ENCODE results near the gene ANP32A. TPM values are rescaled to one million over a fixed set of nuclear protein-coding genes. Genes with fewer than 3 reads are reported as not detected.

Gene ANP32A
- total RNA-seq, 1 donor from 2014 or later = 129 TPM

DNA sequence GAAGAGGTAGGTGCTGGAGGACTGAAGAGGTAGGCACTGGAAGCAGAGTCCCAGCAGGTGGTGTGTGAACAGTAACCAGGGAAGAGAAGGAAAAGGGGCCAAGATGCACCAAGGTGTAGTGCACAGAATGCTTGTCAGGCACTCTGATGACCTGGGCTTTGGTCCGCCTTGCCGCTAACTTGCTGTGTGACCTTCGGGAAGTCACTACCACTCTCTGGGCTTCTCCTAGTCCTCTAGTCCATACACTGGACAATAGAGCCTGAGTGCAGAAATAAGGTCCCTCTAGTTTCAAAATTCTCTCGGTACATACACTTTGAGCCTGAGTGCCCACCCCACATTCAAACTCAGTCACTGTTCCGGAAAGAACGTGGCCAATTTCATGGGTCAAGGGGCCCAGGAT lies 24.1 kb downstream of the ANP32A start:
- H3K4me3 ChIP-seq = no peak overlapping the region
- H3K36me3 ChIP-seq = no peaks in the 10 kb centered on the region
- TF ChIP-seq, protein P1, sequence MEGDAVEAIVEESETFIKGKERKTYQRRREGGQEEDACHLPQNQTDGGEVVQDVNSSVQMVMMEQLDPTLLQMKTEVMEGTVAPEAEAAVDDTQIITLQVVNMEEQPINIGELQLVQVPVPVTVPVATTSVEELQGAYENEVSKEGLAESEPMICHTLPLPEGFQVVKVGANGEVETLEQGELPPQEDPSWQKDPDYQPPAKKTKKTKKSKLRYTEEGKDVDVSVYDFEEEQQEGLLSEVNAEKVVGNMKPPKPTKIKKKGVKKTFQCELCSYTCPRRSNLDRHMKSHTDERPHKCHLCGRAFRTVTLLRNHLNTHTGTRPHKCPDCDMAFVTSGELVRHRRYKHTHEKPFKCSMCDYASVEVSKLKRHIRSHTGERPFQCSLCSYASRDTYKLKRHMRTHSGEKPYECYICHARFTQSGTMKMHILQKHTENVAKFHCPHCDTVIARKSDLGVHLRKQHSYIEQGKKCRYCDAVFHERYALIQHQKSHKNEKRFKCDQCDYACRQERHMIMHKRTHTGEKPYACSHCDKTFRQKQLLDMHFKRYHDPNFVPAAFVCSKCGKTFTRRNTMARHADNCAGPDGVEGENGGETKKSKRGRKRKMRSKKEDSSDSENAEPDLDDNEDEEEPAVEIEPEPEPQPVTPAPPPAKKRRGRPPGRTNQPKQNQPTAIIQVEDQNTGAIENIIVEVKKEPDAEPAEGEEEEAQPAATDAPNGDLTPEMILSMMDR (IDR thresholded peaks at IDR 0.05) = no peak
- H3K27ac ChIP-seq = no peak overlapping the region
- H3K4me1 ChIP-seq = peaks cover 84% of the 10 kb centered on the region
- no peaks in the 10 kb centered on the region for H3K27me3 ChIP-seq (ENCODE audit: low read depth)
- intact Hi-C loops (cut with DNase I) = no loop called here
- DNase-seq (no peak), ATAC-seq (no peak)
- no peaks in the 10 kb centered on the region for H3K9me3 ChIP-seq

DNA sequence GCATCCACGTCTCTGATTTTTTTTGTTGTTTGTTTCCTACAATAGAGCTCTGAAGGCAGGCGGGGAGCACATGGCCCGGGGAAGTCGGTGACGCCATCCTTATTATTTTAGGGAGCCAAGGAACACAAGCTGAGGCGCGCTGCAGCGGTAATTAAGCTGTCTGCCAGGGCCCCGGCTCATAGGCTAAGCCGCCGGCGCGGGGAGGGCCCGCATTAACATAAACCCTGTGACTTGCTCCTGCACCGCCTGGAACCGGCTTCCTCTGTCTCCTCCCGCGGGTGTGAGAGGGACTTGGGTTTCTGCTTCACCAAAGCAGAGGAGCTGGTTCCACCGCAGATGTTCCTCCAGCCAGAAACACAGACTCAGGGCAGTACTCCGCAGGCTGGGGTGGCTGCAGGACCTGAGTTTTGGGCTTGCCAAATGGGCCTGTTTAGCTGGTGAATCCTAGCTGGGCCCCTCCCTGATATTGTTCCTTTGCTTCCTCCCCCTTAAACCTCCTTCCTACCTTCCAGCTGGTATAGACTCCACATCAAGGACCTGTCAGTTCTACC lies 25.3 kb downstream of the ANP32A start:
- Histone ChIP-seq H3K27ac (peak overlapping the region; percentile 76), H3K36me3 (no peaks in the 10 kb centered on the region), H3K4me3 (peak overlapping the region; percentile 12), H3K4me1 (peaks cover 89% of the 10 kb centered on the region), H3K9me3 (no peaks in the 10 kb centered on the region), H3K27me3 (ENCODE audit: low read depth) (no peaks in the 10 kb centered on the region)
- intact Hi-C loops (cut with DNase I) = no loop called here
- DNase-seq (peak; percentile 93), ATAC-seq (peak; percentile 91 to 92)
- TF ChIP-seq, protein P1 (IDR thresholded peaks at IDR 0.05) = no peak

DNA sequence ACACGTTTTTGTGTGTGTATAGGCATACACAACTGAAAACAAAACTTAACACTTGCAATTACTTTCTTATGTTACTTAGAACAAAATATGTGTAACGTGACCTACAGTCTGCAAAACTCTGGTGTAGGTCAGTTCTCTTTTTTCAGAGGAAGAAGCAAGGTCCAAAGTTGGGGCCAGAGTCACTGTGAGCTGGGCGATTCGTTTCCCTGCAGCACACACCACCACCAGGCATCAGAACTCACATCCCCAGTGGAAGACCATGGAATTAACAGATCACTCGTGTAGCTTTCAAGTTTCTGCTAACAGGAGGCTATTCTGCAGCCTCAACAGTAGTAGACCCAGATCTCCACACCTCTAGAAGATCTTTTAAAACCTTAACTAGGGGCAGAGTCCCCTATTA lies 25.8 kb downstream of the ANP32A start:
- ATAC-seq = peak; percentile 18 to 19

DNA sequence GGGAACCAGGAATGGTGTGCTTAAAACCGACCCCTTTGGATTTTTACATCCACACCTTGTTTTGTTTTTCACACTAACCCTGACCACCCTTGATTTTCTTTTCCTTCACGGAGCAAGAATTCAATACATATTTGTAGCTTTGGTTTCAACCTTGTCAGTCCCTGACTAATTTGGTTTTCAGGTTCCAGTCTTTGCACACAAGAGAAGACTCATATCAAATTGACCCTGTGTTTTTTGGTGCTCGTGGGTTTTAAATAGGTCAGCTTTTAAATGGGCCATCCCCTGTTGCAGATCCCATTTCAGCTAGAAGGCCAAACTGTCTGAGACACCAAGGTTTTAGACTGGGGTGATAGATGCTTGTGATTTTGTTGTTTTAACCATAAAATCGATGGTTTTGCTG lies 26.4 kb downstream of the ANP32A start:
- intact Hi-C loops (cut with DNase I) = no loop called here
- Histone ChIP-seq H3K36me3 (no peaks in the 10 kb centered on the region), H3K4me3 (no peak overlapping the region), H3K27ac (peak overlapping the region; percentile 76), H3K27me3 (ENCODE audit: low read depth) (no peaks in the 10 kb centered on the region), H3K4me1 (peaks cover 96% of the 10 kb centered on the region), H3K9me3 (no peaks in the 10 kb centered on the region)
- DNase-seq (no peak), ATAC-seq (no peak)
- TF ChIP-seq, protein P1 (IDR thresholded peaks at IDR 0.05) = no peak

More for the DNA sequence above, 25.8 kb downstream of the ANP32A start:
- peak overlapping the region; percentile 12 for H3K4me3 ChIP-seq
- H3K27me3 ChIP-seq (ENCODE audit: low read depth) = no peaks in the 10 kb centered on the region
- peak overlapping the region; percentile 76 for H3K27ac ChIP-seq
- H3K9me3 ChIP-seq = no peaks in the 10 kb centered on the region
- H3K4me1 ChIP-seq = peaks cover 94% of the 10 kb centered on the region
- intact Hi-C loops (cut with DNase I) = no loop called here
- DNase-seq = no peak
- no peaks in the 10 kb centered on the region for H3K36me3 ChIP-seq
- TF ChIP-seq, protein P1 (IDR thresholded peaks at IDR 0.05) = no peak

DNA sequence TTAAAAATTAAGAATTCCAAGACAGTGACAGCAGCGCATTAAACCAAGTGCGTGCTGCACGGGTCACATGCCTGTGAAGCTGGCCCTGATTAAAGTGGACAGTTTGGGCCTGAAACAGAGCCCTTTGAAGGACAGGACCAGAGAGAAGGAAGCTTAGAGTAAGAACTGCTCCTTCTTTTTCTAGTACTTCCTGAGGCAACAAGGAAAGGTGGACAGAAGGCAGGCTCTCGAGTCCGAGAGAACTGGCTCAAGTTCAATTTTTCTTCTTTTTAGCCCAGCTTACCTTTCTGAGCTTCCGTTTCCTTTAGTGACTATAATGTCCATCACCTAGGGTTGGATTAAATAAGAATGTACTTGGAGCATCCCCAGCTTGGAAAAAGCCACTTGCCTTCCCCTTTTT lies 26.9 kb downstream of the ANP32A start:
- H3K27me3 ChIP-seq (ENCODE audit: low read depth) = no peaks in the 10 kb centered on the region
- H3K4me1 ChIP-seq = peaks cover 96% of the 10 kb centered on the region
- peak in 1 of 2 donors; percentile 4 for ATAC-seq
- intact Hi-C loops (cut with DNase I) = no loop called here
- no peaks in the 10 kb centered on the region for H3K9me3 ChIP-seq
- H3K4me3 ChIP-seq = no peak overlapping the region
- H3K36me3 ChIP-seq = no peaks in the 10 kb centered on the region
- no peak for DNase-seq
- TF ChIP-seq, protein P1 (IDR thresholded peaks at IDR 0.05) = no peak
- H3K27ac ChIP-seq = peak overlapping the region; percentile 76
